Astrocyte of the cerebellum (primary cell): Measurements from ENCODE around the gene FGF18.
A peak's percentile ranks its signal among the peaks of the same experiment; 100 is the strongest.
"Not testable (repeated sequence)": the region's sequence is repeated elsewhere in the genome, so short reads cannot be mapped to it uniquely, and the experiment has no call there.

Source experiments
- DNase-seq: peaks from one replicate; pipeline ENCODE4 v3.0.0-alpha.2; 2011; ENCODE audit warnings: low read depth
- H3K4me3 ChIP-seq: 2 replicates; pipeline ENCODE4 v1.5.1; 2011; ENCODE audit warnings: mild to moderate bottlenecking, low read depth, low read length, moderate library complexity
- CTCF ChIP-seq: IDR thresholded peaks from 2 replicates; pipeline ENCODE4 v1.5.1; 2012; ENCODE audit warnings: low read length, low read depth, moderate library complexity, mild to moderate bottlenecking; ENCODE audit errors: missing control alignments
- in situ Hi-C: cut with HindIII; loops from 2 replicates; pipeline ENCODE4 v1.10.0; 2017; ENCODE audit warnings: low sequenced_read_pairs

FGF18 gene

DNA sequence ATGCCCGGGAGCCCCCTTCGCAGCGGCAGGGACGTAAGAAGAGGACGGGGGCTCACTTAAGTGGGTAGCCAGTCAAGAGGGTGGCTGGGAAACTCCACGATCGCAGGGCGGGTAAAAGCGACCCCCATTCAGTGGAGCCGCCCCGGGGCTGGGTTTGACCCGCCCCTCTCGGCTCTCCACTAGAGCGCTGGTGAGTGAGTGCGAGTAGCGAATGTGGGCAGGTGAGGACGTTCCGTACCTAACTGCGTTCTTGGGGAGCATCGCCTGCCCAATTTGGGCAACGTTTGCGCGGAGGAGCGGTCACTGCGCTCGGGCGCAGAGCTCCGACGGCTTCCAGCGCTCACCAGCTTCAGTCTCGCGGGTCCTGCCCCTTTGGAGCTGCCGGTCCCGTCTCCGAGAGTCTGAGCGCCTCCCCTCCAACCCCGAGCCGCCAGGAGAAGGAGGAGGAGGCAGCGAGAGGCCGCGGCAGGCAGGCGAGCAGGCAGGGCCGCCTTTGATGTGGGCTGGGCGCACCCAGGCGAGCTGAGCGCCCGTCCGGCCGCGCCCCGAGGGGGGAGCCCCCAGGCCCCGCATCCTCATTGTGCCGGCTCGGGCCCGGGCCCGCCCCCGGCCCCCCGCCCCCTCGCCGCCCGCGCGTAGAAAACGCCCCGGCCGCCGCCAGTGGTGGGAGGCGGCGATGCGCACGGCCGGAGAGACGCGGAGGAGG is at the start of gene FGF18:
TSS of gene FGF18 (plus strand) at position 666 of the 706 bp plus-strand sequence. CDS start 553 bp downstream, outside the sequence.
- in situ Hi-C loops: loop anchor here (25.0 kb wide), 1 partner anchor 443 kb away; no protein-coding TSS in a partner anchor
- peak within 1 kb of the TSS; percentile 49 for H3K4me3 ChIP-seq
- no peak for TF ChIP-seq CTCF
- peak; percentile 23 for DNase-seq

- DNase-seq: no peak
- no peak for TF ChIP-seq CTCF
- in situ Hi-C loops: no loop called here
- no peak overlapping the region for H3K4me3 ChIP-seq
Measured at GRCh38 chr5:171369898-171370297, 49.5 kb upstream of the FGF18 start.

- H3K4me3 ChIP-seq, DNase-seq, in situ Hi-C loops: not testable (repeated sequence)
Measured at GRCh38 chr5:171370881-171371280, 48.6 kb upstream of the FGF18 start.

DNA sequence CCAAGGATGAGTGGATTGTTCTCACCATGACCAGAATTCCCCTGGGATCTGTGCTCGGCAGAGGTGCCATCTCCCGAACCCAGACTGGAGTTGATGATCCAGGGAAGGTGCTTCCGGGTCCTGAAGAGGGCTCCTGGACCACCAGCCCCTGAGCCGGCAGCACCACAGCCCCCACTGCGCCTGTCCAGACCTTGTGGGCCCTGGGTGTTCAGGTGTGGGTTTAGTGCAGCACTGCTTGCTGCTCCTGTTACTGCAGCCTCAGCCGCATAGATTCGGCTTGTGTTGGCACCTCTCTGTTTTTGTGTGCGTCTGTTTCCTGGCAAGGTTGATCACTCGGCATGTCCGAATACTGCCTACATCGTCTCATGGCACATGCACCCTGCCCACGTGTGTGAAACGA is 48.1 kb upstream of the FGF18 start:
- in situ Hi-C loops: no loop called here
- TF ChIP-seq CTCF: no peak
- DNase-seq: no peak
- H3K4me3 ChIP-seq: no peak overlapping the region

DNA sequence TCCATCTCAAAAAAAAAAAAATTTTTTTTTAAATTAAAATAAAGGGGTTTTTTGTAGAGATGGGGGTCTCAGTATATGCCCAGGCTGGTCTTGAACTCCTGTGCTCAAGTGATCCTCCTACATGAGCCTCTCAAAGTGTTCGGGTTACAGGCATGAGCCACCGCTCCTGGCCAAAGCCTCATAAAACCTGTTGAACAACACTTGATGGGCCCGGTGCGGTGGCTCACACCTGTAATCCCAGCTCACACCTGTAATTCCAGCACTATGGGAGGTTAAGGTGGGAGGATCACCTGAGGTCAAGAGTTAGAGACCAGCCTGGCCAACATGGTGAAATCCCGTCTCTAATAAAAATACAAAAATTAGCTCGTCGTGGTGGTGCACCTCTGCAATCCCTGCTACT is 39.5 kb upstream of the FGF18 start:
- in situ Hi-C loops: no loop called here
- no peak for DNase-seq
- no peak overlapping the region for H3K4me3 ChIP-seq
- no peak for TF ChIP-seq CTCF

- in situ Hi-C loops, H3K4me3 ChIP-seq, DNase-seq: not testable (repeated sequence)
Measured at GRCh38 chr5:171384416-171384815, 35.0 kb upstream of the FGF18 start.

DNA sequence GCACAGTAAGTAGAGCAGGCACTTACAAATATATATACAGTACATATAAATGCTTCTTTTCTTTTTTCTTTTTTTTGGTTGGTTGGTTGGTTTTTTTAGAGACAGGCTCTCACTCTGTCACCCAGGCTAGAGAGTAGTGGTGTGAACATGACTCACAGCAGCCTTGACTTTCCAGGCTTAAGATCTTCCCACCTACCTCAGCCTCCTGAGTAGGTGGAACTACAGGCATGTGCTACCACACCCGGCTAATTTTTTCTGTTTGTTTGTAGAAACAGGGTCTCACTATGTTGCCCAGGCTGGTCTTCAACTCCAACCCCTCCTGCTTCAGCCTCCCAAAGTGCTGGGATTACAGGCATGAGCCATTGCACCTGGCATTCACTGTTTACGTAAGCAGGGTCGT is 34.4 kb upstream of the FGF18 start:
- H3K4me3 ChIP-seq, in situ Hi-C loops, DNase-seq: not testable (repeated sequence)

GRCh38 chr5:171386006-171386671 is 33.3 kb upstream of the FGF18 start:
- H3K4me3 ChIP-seq: no peak overlapping the region
- no peak for TF ChIP-seq CTCF
- in situ Hi-C loops: no loop called here
- DNase-seq: no peak
